ENCODE data around the gene MYO3A.

MYO3A gene

DNA sequence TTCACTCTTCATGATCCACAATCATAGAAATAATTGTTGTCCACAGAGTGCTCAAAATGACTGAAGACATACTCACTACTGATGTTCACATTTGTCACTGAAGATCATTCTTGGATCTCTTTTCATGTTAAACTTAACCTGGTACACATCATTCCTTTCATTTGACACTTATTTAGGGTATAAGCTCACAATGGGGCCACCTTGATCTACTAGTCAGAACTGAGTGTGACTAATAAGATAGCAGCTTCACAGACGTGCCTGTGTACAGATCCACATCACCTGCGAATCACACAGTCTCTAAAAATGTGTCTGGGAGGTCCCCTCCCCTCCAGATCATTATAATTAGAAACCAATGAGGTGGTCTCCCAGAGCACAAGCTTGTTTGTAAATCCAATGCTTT is 304.3 kb downstream of the MYO3A start:
- Histone ChIP-seq H3K27me3 (ENCODE audit: low read length) (no peaks in the 10 kb centered on the region), H3K36me3 (ENCODE audit: low read length) (no peaks in the 10 kb centered on the region), H4K20me1 (ENCODE audit: low read depth, low read length) (no peaks in the 10 kb centered on the region), H3K27ac (ENCODE audit: low read depth, low read length) (no peak overlapping the region), H3K9me2 (replicated peaks; ENCODE audit: insufficient read depth, low read length) (no peaks in the 10 kb centered on the region), H3F3A (ENCODE audit: insufficient read depth) (no peaks in the 10 kb centered on the region), H3K79me2 (ENCODE audit: insufficient read depth, low read length) (no peaks in the 10 kb centered on the region), H3K4me2 (ENCODE audit: low read depth, low read length, poor library complexity, severe bottlenecking) (no peak overlapping the region), H2AFZ (ENCODE audit: low read depth, low read length, severe bottlenecking) (no peak overlapping the region), H3K9me3 (ENCODE audit: insufficient read depth, low read length) (no peaks in the 10 kb centered on the region), H3K9ac (ENCODE audit: low read length) (no peak overlapping the region), H3K4me3 (ENCODE audit: insufficient read depth, low read length, poor library complexity, severe bottlenecking) (no peak overlapping the region)
- TF ChIP-seq CTCF (IDR thresholded peaks at IDR 0.05; ENCODE audit: insufficient read depth, low read length, poor library complexity, severe bottlenecking) (no peak), EZH2phosphoT487 (conservative IDR thresholded peaks at IDR 0.05; ENCODE audit: low read length) (no peak)

DNA sequence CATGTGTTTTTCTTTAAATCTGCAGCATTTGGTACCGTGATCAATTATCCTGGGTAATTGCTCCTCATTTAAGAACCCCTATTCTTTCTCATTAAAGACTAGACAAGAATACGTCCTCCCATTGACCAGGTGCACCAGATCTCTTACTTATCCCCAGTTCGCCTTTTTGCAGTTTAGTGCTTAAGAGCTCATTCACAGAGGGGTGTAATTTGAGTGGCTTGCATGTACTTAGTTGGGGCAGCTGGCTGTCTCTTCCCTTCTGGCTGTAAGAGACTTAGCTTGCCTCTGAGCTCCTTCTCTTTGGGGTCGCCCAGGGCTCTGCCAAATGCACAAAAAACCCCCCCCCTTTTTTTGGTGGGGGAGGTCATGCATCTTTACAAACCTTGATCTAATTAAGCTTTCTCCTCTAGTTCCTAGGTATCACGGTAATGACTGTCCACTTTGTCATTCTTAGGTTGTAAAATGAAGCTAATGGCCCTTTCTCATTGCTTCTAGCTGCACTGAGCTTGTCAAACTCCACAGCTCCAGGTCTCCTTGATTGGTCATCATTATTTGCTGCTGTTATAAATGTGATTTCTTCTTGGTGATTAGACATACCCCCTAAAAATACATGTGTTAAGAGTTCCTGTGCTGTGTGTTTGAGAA is 308.8 kb downstream of the MYO3A start:
- Histone ChIP-seq H4K20me1 (ENCODE audit: low read depth, low read length) (no peaks in the 10 kb centered on the region), H3K27me3 (ENCODE audit: low read length) (no peaks in the 10 kb centered on the region), H3F3A (ENCODE audit: insufficient read depth) (no peaks in the 10 kb centered on the region), H3K36me3 (ENCODE audit: low read length) (no peaks in the 10 kb centered on the region), H3K9me3 (ENCODE audit: insufficient read depth, low read length) (no peaks in the 10 kb centered on the region), H3K9ac (ENCODE audit: low read length) (no peak overlapping the region), H3K4me3 (ENCODE audit: insufficient read depth, low read length, poor library complexity, severe bottlenecking) (no peak overlapping the region), H3K4me2 (ENCODE audit: low read depth, low read length, poor library complexity, severe bottlenecking) (no peak overlapping the region), H3K79me2 (ENCODE audit: insufficient read depth, low read length) (no peaks in the 10 kb centered on the region), H2AFZ (ENCODE audit: low read depth, low read length, severe bottlenecking) (no peak overlapping the region), H3K9me2 (replicated peaks; ENCODE audit: insufficient read depth, low read length) (no peaks in the 10 kb centered on the region), H3K27ac (ENCODE audit: low read depth, low read length) (no peak overlapping the region)
- TF ChIP-seq EZH2phosphoT487 (conservative IDR thresholded peaks at IDR 0.05; ENCODE audit: low read length): no peak
- TF ChIP-seq CTCF (IDR thresholded peaks at IDR 0.05; ENCODE audit: insufficient read depth, low read length, poor library complexity, severe bottlenecking): no peak

DNA sequence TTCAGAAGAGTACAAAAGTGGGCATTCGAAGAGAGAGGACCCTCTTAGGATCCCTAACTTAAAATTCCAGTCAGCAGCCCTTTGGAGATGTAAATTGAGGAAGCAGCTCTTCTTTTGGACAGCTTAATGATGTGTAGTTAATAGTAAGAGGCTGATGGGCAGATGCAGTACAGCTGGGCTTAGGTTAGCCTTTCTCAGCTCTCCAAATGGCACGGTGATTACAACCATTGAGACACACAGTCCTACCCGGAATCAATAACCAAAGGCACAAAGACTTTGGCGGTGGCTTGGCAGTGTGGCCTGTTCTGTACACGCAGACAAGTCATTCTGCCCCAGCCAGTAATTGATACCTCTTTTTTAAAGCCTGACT is 309.3 kb downstream of the MYO3A start:
- TF ChIP-seq CTCF (IDR thresholded peaks at IDR 0.05; ENCODE audit: insufficient read depth, low read length, poor library complexity, severe bottlenecking): no peak
- TF ChIP-seq EZH2phosphoT487 (conservative IDR thresholded peaks at IDR 0.05; ENCODE audit: low read length): no peak
- H3K27ac ChIP-seq (ENCODE audit: low read depth, low read length): no peak overlapping the region
- H3K36me3 ChIP-seq (ENCODE audit: low read length): no peaks in the 10 kb centered on the region
- no peaks in the 10 kb centered on the region for H3K79me2 ChIP-seq (ENCODE audit: insufficient read depth, low read length)
- no peak overlapping the region for H3K4me2 ChIP-seq (ENCODE audit: low read depth, low read length, poor library complexity, severe bottlenecking)
- no peak overlapping the region for H2AFZ ChIP-seq (ENCODE audit: low read depth, low read length, severe bottlenecking)
- no peaks in the 10 kb centered on the region for H3K9me2 ChIP-seq (replicated peaks; ENCODE audit: insufficient read depth, low read length)
- H3K27me3 ChIP-seq (ENCODE audit: low read length): no peaks in the 10 kb centered on the region
- no peak overlapping the region for H3K9ac ChIP-seq (ENCODE audit: low read length)
- no peak overlapping the region for H3K4me3 ChIP-seq (ENCODE audit: insufficient read depth, low read length, poor library complexity, severe bottlenecking)
- H3F3A ChIP-seq (ENCODE audit: insufficient read depth): no peaks in the 10 kb centered on the region
- no peaks in the 10 kb centered on the region for H3K9me3 ChIP-seq (ENCODE audit: insufficient read depth, low read length)
- H4K20me1 ChIP-seq (ENCODE audit: low read depth, low read length): no peaks in the 10 kb centered on the region

Measured in SU-DHL-6 (cell line).